ENCODE results near the gene ADIG. TPM values are rescaled to one million over a fixed set of nuclear protein-coding genes. Genes with fewer than 3 reads are reported as not detected.

ADIG gene
- total and polyA plus RNA-seq, 2 of the 13 experiments (the other 11 are each of a cell fraction or from before 2014, with no cell fraction given) = 0.15 TPM; not detected in 1

GRCh38 chr20:38604873-38605303, 23.9 kb downstream of the ADIG start (continued):
- no peak for TF ChIP-seq ZNF407 (CRISPR knock-in tag; IDR thresholded peaks at IDR 0.05; ENCODE audit: not compliant biosample characterization)
- TF ChIP-seq PAF1 (CRISPR knock-in tag; IDR thresholded peaks at IDR 0.05) = no peak
- TF ChIP-seq MED1 (CRISPR knock-in tag; IDR thresholded peaks at IDR 0.05) = peak; percentile 94
- TF ChIP-seq TSC22D2 (CRISPR knock-in tag; IDR thresholded peaks at IDR 0.05; ENCODE audit: borderline replicate concordance) = 0 out of 2 replicates have a peak, but pooled peaks have one; percentile 74
- TF ChIP-seq RAD51 (IDR thresholded peaks at IDR 0.05; ENCODE audit: borderline replicate concordance) = no peak
- peak; percentile 83; the same call in 1 of the 2 replicates for TF ChIP-seq HBP1 (CRISPR knock-in tag; IDR thresholded peaks at IDR 0.05; ENCODE audit: low read depth)
- TF ChIP-seq CC2D1A (CRISPR knock-in tag; IDR thresholded peaks at IDR 0.05) = no peak
- TF ChIP-seq ZNF251 (CRISPR knock-in tag; IDR thresholded peaks at IDR 0.05) = no peak
- TF ChIP-seq ZKSCAN5 (CRISPR knock-in tag; IDR thresholded peaks at IDR 0.05) = no peak; the same call in 1 of the 2 replicates
- peak; percentile 89 for TF ChIP-seq PPARG (CRISPR knock-in tag; conservative IDR thresholded peaks at IDR 0.05)
- TF ChIP-seq ZNF260 (CRISPR knock-in tag; IDR thresholded peaks at IDR 0.05; ENCODE audit: borderline replicate concordance, low read depth) = no peak
- peak; percentile 45; the same call in 1 of the 2 replicates for TF ChIP-seq ZBTB21 (CRISPR knock-in tag; IDR thresholded peaks at IDR 0.05)
- TF ChIP-seq ZBTB49 (CRISPR knock-in tag; IDR thresholded peaks at IDR 0.05; ENCODE audit: borderline replicate concordance) = no peak
- TF ChIP-seq ZNF607 (CRISPR knock-in tag; IDR thresholded peaks at IDR 0.05; ENCODE audit: borderline replicate concordance) = peak; percentile 58; the same call in 1 of the 2 replicates
- TF ChIP-seq WIZ (CRISPR knock-in tag; IDR thresholded peaks at IDR 0.05) = no peak
- peak; percentile 98 for TF ChIP-seq ZNF3 (CRISPR knock-in tag; IDR thresholded peaks at IDR 0.05)
- TF ChIP-seq MXD3 (CRISPR knock-in tag; IDR thresholded peaks at IDR 0.05) = no peak

Measured in HepG2 (cell line).